ENCODE data around the gene ABTB2.

The ABTB2 gene

DNA sequence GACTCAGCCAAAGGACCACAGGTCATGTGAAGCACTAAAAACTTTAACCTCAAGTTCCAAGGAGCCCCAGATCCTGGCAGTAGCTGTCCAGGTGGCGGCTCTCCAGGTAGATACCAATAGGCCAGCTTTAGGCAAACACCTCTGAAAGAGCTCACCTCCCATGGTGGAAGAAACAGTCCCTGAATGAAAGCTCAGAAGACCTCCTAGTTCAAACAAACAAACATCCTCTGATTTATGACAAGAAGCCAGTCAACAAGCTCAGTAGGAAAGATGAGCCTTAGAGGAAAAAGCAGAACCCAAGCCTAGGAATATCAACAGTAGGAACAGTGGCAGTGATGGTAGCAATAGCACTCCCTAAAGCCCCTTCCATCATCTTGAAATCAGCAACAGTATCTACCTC is 17.2 kb downstream of the ABTB2 start:
- no peak for DNase-seq

DNA sequence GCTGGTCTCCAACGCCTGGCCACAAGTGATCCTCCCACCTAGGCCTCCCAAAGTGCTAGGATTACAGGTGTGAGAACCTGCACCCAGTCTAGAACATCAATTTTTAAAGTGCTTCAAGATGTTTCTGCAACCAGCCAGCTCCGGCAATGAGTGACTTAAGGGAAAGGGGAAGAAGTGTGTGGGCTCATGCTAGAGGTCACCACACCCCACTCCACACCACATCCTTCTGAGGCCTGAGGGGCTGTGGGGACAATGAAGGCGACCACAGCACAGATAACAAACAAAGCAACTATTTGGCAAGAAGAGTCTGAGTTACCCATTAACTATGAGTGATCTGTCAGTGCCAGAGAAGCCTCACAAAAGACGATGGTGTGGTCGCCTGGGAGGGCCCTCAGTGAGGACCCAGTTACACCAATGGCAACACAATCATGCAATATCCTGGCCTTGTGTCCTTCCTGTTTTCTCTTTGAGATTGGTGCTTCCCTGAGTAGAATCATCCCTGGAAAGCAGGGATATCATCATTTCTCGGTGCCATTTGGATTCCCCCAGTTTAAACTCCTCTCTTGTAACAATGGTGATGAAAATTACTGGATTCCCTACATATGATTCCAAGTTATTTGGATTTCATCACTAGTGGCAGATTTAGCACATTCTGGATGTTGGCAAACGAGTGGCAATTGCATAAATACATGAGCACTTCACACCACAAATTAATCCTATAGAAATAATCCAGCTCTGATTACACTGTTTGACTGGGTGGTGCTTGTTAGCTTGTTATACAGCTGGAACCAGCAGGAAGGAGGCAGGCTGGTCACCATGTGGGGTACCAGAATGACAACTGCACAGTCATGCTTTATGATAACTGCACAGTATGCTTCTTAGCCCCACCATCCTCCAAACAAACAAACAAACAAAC is 18.4 kb downstream of the ABTB2 start:
- DNase-seq, result no peak

DNA sequence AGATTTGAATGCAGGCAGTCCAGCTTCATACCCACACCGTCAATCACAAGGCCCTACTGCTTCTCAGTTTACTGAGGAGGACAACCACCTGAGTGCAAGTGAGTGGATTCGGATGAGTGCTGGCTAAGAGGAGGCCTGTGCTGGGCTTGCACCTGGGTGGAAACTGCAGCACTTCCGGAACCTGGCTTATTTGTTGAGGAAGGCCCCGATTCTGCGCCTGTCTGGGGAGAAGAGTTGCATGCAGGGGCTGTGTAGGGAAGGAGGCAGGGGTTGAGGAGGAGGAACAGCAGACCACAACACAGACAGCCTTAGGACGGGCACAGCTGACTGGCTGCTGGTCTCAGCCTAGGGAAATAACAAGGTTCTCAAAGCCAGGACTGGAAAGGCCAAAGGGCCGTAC is 20.8 kb downstream of the ABTB2 start:
- DNase-seq, result no peak

DNA sequence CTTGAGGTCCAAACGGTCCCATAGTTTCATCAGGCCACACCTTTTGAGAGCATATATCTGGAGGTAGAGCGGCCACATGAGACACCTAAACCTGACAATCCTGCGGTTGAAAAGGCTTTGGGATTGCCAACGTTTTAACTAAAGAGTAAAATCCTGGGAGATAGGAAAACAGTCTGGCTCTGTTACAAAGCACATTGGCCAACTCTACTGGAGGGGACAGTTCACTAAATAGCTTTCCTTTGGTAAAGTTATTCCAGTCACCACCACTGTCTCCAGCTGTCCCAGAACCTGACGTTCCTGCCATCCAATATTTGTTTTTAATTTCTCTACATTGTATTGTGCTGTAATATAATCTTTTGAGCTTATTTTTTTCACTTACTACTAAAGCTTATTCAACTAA is 22.0 kb downstream of the ABTB2 start:
- no peak for DNase-seq

DNA sequence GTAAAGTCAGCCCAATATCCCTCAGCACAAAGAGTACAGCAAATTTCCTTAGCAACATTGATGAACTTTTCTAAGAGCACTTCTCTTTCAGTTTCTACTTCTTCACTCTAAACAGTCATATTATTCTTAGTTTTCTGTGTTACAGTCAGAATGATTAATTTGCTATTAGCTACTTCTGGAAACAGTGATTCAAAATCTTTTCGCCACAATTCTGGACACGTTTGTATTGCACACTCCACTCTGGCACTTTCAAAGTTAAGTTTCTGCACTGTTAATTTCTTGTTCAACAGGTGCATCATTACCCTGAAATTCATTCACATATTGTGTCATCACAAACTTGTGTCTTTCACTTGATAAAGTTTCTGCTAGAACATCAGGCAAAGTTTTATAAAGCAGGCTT is 22.5 kb downstream of the ABTB2 start:
- DNase-seq, result no peak

DNA sequence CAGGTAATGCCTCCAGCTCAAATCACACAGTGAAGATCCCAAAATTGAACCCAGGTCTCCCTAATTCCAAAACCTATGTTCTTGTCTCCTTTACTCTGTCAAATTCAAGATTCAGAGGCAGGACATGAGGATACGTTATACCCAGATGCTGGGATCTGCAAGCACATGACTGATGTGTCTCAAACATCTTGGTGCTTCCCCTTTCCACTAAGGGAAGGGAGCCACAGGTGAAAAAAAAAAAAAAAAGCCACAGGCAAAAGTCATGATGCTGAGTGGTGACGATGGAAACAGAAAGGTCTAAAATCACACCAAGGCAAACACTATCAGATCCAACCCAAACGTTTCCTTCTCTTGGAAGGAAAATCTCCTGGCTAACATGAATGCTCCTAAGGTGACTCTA is 24.0 kb downstream of the ABTB2 start:
- no peak for DNase-seq

DNA sequence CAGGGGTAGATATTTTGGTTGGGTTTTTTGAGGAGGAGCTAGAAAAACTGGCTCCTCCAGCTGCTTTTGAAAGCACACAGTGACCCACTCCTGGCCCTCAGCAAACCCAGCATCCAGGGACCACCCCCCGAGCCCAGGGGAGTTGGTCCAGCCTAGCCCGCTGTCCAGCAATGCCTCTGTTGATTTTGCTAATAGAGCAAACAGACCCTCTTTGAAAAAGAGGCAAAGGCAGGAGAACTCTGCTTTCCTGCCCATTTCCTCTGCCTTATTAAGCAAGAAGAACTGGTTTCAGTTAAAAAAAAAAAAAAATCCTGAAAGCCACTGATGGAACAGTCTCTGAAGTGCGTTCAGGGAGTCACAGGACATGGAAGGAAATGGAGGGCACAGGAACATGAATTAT is 25.3 kb downstream of the ABTB2 start:
- DNase-seq, result no peak

DNA sequence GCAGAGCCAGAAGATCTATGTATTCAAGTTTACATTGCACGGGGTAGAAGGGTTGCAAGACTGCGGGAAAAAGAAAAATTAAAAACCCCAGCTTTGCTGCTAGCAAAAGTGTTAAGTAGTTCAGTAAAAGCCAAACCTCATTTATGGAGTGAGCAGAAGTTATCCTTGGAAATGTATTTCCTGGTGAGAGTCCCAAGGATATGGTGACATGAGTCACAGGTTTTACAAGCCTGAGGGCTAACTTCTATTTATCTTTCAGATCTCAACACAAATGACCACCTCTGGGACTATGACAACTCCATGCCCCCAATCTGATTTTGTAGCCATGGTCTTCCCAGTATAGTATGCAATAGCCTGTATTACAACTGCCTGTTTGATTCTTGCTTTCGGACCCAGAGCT is 26.1 kb downstream of the ABTB2 start:
- no peak for DNase-seq

DNA sequence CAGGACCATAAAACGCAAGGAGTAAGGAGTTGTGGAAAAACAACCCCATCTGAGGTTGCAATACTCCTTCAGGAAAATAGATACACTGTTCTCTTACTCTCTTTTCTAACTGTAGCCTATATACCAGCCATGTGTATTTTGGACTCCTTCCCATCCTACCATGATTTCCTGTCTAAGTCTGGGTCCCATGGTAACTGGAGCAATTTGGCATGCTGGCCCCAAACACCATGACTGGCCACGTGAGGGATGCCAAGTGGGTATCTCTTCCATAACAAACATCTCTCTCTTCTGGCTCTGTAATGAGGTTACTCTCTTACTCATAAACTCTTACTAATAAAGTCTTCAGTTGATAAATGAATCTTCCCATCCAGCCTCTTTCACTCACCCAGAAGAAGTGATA is 26.5 kb downstream of the ABTB2 start:
- no peak for DNase-seq

DNA sequence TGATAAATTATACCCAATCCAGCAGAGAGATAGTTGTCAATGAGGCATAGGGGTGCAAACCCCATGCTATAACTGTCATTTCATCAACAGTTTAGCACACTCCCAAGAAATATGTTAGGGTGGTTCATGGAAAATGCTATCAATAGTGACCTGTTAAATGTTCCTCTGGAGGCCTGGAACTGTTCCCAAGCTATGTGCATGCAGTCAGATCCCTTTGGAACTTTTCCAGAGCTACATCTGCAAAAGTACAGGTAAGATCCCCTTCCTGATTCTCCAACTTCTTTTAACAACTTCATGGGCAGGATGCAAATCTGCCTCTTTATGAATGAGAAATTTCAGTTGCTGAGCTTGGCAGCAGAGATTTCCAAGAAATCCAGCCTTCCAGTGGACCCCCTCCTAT is 27.2 kb downstream of the ABTB2 start:
- DNase-seq, result no peak

DNA sequence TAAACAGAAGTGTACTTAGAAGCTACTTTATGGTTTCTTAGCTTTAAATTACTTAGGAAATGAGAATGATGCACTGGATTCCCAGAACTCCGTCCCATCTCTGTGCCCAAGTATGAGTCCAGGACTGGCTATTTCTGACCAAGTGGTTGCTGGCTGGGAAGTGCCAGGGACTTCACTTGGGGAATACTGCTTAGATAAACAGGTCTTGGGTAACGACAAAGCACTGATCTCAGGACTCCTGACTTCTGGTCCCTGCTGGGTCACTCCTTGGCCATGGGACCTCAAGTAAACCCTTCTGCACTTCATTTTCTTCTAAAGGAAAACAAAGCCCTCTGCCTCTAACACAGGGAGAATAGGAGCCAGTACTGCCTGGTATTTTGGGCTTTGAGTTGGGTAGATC is 27.9 kb downstream of the ABTB2 start:
- no peak for DNase-seq

DNA sequence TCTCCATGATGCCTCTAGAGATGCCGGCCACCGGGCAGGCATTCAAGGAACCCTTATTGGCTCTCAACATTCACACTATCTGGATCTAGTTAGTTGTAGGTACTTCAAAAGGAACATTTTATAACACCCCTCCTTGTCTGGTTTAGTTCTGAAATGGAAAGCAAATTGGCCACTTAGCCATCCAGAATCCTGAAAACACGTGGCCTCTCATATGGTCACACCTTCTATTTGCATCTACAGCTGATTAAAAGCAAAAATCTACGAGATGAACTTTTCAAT is 29.2 kb downstream of the ABTB2 start:
- DNase-seq, result no peak

DNA sequence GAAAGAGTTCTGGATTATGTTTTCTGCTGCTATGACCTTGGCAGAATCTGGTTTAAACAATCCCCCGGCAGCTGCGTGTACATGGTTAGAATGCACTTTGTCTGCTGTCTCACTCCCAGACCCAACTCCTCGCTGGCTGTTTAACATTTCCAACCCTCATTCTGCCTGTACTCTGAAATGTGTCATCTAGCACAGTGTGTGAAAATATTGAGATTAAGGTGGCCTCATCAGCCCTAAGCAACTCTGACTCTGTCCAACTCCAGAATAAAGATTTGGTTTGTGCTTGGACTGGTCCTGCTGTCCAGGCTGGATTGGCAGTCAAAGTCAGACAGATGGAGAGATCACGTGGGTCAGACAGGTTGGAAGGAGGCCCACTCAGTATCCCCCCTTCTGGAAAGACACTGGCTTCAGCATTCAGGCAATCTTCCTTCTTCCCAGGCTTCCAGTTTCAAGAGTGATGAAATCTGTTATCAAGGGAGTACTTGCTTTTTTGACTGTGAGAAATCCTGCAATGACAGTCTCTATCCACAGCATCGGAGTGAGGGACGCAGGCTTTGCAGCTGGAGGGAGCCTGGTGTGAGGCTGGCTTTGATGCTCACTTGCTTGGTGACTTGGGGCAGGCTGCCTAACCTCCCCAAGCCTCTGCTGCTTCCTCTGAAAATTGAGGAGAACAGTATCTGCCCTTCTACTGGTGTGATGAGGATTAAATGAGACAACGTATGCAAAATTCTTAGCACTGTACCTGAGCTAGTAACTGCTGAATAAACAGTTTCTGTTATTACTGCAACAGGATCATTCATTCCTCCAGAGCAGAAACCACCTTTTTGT is 29.8 kb downstream of the ABTB2 start:
- DNase-seq, result no peak

DNA sequence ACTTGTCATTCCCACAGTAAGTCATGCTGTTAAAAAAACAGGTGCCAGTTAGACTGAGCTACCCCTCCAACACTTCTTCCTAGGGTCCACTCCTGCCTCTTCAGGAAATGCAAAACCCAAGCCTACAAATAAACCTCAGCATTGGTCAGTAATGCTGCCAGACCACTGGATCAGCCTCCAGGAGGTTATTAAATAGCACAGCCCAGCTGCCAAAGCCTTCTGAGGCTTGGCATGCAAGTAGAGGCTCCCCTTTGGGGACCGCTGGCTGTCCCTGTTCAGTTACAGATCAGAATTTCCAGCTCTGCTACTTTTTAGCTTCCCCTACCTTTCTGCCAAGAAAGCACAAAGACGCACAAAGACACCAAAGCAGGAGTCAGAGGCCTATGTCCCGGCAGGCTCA is 33.3 kb downstream of the ABTB2 start:
- no peak for DNase-seq

DNA sequence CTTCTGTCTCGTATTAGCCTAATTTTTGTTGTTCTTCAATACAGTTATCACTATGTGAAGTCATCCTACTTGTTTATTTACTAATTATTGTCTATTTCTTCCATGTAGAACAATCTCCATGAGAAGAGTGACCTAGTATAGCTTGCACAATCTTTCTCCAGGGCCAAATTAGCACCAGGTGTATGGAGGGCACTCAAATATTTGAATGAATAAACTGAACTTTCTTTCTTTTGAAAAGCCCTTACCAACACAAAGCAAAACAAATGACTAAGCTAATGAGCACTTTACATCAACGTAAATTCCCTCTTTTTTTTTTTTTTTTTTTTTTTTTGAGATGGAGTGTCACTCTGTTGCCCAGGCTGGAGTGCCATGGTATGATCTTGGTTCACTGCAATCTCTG is 34.2 kb downstream of the ABTB2 start:
- no peak for DNase-seq

DNA sequence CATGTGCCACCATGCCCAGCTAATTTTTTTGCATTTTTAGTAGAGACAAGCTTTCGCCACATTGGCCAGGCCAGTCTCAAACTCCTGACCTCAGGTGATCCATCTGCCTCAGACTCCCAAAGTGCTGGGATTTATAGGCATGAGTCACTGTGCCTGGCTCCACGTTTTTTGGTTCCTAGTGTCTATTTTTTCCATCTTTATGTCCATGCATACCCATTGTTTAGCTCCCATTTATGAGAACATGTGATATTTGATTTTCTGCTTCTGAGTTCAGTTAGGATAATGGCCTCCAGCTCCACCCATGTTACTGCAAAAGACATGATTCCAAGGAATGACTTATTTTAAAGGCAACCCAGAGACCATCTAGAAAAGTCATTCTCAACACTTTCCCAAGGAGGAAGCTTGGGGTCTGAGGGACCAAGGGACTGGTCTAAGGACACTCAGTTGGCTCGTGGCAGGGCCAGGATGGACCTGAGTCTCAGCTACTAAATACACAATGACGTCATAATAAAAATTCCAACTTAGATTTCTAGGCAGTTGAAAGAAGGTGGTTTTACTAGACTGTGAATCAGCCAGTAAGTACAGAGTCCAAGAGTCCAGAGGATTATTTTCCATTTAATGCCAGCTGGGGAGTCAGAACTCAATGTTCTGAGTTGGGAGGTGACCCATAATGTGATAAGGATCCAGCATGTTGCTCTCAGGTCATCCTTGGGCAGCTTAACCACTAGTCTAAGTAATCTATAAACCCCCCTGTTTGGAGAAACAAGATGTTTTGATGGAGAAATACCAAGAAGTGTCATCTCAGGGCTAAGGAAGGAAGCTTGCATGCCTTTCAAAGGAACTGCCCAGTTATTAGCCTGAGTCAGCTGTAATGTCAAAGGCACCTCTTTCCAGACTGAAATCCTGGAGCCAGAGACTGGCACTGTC is 39.4 kb downstream of the ABTB2 start:
- no peak for DNase-seq

DNA sequence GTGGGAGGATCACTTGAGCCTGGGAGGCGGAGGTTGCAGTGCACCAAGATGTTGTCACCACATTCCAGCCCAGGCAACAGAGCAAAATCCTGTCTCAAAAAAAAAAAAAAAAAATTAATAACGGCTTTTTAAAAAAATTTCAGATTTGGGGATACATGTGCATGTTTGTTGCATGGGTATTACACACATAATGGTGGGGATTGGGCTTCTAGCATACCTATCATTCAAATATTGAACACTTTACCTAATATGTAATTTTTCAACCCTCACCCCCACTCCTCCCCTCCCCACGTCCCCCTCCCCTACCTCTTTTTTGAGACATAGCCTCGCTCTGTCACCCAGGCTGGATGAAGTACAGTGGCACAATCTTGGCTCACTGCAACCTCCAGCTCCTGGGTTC is 40.1 kb downstream of the ABTB2 start:
- DNase-seq, result no peak

DNA sequence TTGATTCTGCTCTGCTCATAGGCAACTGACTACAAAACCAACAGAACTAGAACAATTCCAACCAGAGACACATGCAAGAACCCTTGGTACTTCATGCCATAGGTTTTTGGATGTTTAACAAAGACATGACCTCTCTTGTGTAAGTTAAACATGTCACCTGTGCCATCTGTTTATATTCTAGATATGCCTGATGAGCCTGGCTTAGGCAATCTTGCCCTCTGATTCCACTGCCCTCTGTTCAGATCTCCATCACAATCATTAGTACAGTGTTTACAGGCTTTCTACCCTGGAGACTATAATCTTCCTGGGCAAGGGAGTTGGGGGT is 40.8 kb downstream of the ABTB2 start:
- DNase-seq, result no peak

DNA sequence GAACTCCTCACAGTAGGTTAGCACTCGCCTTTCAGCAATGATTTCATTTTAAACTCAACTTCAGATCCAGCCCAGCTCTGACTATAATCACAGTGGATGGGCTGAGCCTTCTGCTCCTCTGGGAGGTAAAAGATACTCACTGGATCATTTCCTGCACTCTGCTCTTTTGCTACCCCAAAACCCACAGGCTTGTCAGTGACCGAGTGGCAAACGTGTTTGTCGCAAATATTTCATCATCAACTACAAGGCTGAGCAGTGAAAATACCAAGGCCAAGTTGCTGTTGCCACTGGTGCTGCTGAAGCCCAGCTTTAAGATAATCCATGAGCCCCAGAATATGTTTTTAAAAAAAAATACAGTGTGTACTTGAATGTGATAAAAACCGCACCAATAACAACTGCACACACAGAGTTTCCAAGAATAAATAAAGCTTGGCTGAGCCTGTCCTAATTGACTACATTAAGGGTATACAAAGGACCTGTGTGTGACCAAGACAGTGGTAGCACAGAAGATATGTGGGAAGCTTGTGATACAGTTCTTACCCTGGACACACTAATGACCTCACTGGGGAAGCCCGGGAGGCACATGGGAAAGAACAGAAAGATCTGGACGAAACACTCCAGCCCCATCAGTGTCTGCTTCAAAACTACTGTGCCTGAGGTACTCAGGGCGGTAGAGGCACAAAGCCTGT is 41.3 kb downstream of the ABTB2 start:
- DNase-seq, result no peak

DNA sequence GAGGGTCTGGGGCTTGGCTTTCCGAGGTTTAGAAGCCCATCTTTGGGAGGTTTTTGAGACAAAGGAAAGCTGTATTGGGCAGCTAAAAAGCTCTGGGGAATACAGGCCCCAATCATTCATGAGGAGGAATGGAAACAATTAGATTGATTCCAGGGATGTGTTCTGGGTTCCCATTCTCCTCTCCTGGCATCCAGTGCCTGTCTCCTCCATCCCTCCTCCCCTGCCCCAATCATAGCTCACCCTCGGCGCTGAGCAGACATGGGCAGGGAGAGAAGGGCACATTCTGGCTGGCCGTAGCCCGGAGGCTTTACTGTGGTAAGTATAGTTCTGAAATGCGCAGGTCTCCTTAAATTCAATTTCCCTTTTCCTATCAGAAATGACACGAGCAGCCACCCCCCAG is 42.4 kb downstream of the ABTB2 start:
- DNase-seq, result no peak

DNA sequence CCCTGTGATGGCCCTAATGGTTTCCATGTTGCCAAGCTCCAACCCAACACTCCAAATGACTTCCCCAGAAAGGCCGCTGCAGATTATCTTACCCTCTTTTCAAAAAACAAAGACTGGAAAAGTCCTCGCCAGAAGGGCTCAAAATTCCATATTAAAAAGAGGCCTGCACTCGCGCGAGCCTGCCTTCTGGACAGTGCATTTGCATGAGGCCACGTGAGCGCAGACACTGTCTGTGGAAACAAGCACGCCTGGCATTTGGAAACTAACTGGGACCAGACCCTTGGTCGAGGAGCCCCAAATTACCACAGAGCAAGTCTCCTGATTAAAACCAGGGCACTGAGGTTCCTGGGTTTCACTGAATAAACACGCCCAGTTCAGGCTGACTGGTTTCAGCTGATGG is 42.9 kb downstream of the ABTB2 start:
- DNase-seq, result no peak

DNA sequence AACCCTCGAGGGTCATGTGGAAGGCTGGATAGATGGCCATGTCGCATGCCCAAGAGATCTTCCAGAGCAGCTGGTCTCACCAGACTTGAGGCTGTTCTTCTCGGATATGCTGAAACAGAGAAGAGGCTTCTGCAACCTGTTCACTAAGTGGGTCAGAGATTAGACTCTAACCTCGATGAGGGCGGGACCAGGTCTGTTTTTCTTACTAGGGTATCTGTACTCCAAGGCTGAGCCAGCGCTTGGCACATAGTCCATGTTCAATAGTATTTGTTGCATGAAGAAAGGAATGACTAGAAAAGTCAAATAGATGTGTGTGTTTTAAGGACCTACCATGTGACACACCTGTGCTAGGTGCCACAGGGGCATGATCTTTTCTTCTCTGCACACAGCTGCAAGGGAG is 43.6 kb downstream of the ABTB2 start:
- DNase-seq, result no peak

DNA sequence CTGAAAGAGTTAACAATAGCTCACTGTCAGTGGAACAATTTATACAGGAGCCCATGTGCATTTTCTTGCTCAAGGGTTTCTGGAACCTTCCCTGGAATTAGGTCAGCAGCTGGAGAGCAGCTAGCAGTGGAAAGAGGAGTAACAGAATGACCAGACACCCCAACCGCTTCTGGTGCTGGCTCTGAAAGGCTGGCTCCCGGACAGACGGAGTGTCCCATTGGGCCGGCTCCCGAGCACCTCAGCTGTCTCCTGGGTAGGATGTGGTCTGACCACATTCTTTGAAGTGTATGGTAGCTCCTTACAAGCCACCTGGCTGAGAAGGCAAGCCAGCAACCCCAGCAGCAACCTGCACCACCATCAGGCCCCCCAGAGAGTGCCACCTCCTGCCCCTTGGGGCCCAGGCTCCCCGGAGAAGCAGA is 44.7 kb downstream of the ABTB2 start:
- DNase-seq, result no peak
